ENCODE measurements around the gene DNAAF1.

GRCh38 chr16:84143784-84144199 lies 1.3 kb upstream of the DNAAF1 start:
- no peak for TF ChIP-seq CTCF (conservative IDR thresholded peaks at IDR 0.05; ENCODE audit: low read length)
- no peak for TF ChIP-seq EZH2phosphoT487 (IDR thresholded peaks at IDR 0.05; ENCODE audit: borderline replicate concordance)

Measured in Loucy (cell line).